Choroid plexus epithelial cell (primary cell): ENCODE measurements around the gene NMRK2.
"Not testable (repeated sequence)": the region's sequence is repeated elsewhere in the genome, so short reads cannot be mapped to it uniquely, and the experiment has no call there.

Experiments used
- DNase-seq: peaks from one replicate; pipeline ENCODE4 v3.0.0-alpha.2; 2010; ENCODE audit warnings: low read depth
- H3K4me3 ChIP-seq: 2 replicates; pipeline ENCODE4 v1.5.1; 2011; ENCODE audit warnings: low read depth, mild to moderate bottlenecking, control low read depth, low read length, moderate library complexity
- TF ChIP-seq, protein P1 (sequence below): conservative IDR thresholded peaks from 2 replicates; pipeline ENCODE4 v1.5.1; 2011; ENCODE audit warnings: low read depth, mild to moderate bottlenecking, control low read depth, inconsistent platforms, low read length, moderate library complexity

The NMRK2 gene

DNA sequence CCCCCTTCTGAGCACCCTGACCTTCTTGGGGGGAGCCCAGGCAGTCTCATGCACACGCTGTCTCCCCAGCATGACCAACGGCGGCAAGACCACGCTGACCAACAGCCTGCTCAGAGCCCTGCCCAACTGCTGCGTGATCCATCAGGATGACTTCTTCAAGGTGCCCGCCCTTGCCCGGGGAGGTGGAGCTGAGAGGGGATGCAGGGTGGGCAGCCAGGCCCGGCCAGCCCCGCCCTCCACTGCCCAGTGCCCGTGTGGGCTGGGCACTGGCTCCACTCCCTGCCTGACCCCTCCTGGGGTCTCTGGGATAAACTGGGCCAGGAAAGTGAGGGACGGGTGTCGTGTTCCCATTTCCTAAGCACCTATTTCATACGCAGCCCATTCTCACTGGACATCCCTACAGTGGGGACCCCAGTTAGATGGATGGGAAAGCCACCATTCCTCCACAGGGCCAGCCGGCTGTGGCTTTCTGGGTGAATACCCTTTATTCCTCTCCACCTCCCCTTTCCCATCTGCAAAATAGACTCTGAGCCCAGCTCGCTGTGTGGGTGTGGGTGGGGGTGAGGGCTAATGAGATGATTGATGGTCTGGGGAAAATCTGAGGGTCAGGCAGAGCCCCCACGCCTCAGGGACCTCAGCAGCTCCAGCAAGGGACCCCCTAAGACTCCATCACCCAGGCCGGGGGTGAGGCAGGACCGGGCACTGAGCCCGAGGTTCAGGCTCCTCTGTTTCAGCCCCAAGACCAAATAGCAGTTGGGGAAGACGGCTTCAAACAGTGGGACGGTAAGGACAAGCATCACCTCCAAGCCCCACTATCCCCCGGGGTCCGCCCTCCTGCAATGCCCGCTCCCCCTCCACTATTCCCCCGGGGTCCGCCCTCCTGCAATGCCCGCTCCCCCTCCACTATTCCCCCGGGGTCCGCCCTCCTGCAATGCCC, 3.9 kb downstream of the NMRK2 start:
- TF ChIP-seq, protein P1, sequence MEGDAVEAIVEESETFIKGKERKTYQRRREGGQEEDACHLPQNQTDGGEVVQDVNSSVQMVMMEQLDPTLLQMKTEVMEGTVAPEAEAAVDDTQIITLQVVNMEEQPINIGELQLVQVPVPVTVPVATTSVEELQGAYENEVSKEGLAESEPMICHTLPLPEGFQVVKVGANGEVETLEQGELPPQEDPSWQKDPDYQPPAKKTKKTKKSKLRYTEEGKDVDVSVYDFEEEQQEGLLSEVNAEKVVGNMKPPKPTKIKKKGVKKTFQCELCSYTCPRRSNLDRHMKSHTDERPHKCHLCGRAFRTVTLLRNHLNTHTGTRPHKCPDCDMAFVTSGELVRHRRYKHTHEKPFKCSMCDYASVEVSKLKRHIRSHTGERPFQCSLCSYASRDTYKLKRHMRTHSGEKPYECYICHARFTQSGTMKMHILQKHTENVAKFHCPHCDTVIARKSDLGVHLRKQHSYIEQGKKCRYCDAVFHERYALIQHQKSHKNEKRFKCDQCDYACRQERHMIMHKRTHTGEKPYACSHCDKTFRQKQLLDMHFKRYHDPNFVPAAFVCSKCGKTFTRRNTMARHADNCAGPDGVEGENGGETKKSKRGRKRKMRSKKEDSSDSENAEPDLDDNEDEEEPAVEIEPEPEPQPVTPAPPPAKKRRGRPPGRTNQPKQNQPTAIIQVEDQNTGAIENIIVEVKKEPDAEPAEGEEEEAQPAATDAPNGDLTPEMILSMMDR, result no peak
- H3K4me3 ChIP-seq, result no peak overlapping the region
- no peak for DNase-seq

DNA sequence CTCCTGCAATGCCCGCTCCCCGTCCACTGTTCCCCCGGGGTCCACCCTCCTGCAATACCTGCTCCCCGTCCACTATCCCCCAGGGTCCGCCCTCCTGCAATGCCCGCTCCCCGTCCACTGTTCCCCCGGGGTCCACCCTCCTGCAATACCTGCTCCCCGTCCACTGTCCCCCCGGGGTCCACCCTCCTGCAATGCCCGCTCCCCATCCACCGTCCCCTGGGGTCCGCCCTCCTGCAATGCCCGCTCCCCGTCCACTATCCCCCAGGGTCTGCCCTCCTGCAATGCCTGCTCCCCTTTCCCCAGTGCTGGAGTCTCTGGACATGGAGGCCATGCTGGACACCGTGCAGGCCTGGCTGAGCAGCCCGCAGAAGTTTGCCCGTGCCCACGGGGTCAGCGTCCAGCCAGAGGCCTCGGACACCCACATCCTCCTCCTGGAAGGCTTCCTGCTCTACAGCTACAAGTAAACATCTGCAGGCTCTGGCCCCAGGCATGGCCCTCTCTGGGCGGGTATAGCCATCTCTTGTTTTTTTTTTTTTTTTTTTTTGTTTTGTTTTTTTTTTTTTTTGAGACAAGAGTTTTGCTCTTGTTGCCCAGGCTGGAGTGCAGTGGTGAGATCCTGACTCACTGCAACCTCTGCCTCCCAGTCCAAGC, 5.6 kb downstream of the NMRK2 start:
- H3K4me3 ChIP-seq, DNase-seq: not testable (repeated sequence)

DNA sequence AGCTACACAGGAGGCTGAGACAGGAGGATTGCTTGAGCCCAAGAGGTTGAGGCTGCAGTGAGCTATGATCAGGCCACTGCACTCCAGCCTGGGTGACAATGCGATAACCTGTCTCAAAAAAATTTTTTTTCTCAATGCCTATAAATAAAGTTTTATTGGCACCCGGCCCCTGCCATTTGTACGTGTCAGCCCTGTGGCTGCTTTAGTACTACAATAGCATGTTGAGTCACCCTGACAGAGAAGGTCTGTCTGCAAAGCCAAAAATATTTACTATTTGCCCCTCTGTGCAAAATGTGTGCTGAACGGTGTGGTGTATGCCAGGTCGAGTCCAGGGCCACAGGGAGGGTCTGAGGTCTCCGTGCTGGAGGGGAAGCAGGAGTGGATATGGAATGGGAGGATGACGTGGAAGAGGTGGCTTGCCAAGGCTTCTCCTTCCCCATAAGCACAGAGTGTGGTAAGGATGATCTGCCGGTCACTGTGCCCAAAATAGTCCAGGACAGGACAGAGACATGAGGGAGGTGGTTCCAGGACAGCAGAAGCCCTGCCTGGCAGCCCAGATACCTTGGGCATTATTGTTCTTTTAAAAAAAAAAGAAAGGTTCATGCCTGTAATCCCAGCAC, 10.0 kb downstream of the NMRK2 start:
- no peak overlapping the region for H3K4me3 ChIP-seq
- TF ChIP-seq, protein P1, result no peak
- DNase-seq, result no peak

DNA sequence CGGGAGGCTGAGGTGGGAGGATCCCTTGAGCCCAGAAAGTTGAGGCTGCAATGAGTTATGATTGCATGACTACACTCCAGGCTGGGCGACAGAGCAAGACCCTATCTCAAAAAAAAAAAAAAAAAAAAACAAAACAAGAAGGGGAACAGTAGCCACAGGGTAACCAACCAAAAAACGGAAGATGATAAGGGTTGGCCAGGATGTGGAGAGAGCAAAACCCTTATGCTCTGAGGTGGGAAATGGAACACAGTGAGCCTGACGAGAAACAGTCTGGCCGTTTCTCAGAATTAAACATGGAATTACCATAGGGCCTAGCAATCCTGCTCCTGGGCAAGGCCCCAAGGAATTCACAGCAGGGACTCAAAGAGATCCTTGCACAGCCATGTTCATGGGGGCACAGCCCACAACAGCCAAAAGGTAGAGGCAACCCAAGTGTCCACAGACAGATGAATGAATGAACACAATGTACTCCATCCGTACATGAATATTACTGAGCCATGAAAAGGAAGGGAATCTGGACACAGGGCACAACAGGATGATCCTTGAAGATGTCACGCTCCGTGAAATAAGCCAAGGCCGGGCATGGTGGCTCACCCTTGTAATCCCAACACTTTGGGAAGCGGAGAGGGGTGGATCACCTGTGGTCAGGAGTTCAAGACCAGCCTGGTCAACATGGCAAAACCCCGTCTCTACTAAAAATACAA, 11.3 kb downstream of the NMRK2 start:
- H3K4me3 ChIP-seq, result no peak overlapping the region
- no peak for DNase-seq

DNA sequence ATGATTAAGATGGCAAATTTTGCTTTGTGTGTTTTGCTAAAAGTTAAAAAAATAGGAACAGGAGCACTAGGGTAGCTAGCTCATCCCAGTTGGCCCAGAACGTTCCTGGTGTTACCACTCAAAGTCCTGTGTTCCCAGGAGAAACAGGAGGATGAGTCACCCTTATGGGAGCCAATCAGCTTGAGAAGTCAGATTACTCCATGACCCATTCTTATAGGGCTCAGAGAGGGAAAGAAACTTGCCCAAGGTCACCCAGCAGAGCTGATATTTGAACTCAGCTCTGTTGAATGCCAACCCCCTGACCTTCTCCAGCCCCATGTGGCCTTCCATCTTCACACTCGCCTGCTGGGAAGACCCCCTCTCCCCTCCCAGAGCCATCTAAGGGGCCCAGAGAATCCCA, 13.0 kb downstream of the NMRK2 start:
- TF ChIP-seq, protein P1, result no peak
- DNase-seq, result no peak
- no peak overlapping the region for H3K4me3 ChIP-seq

More for the DNA sequence above, 11.3 kb downstream of the NMRK2 start:
- TF ChIP-seq, protein P1, result no peak

DNA sequence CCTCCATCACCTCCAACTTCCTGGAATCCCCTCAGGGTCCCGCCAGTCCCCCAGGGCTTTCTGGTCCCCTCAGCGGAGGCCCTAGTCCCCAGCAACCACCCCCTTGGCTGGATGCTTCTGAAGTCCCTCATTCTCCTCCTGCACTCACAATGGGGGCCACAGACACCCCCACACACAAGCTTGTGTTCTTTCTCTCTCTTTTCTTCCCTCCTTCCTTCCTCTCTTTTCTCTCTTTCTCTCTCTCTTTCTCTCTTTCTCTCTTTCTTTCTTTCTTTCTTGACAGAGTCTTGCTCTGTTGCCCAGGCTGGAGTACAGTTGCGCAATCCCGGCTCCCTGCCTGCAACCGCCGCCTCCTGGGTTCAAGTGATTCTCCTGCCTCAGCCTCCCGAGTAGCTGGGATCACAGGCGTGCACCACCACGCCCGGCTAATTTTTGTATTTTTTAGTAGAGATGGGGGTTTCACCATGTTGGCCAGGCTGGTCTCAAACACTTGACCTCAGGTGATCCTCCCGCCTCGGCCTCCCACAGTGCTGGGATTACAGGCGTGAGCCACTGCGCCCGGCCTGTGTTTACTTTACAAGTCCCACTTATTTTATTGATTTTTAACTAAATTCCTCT, 14.6 kb downstream of the NMRK2 start:
- not testable (repeated sequence) for DNase-seq, H3K4me3 ChIP-seq

DNA sequence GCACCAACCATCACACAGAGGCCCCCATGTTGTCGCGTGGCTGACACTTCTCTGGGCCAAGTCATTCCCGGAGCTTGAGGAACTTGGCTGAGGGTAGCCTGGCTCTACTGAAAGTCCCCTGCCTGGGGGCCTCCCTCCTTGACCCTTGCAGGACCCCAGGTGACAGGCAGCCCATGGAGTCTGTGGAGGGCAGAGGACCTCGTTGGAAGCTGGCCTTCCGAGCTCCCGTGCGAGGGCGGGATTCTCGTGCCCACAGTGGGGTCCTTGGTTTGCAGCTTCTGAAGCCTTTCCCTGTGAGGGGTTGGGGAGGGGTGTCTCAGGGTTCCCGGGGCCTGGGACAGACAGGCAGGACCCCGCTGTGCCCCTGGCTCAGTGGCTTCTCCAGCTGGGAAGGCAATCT, 16.4 kb downstream of the NMRK2 start:
- H3K4me3 ChIP-seq, result no peak overlapping the region
- TF ChIP-seq, protein P1, result no peak
- no peak for DNase-seq
